DLD1 (cell line): Measurements from ENCODE around the gene YIPF1.
"Not testable (repeated sequence)": the region's sequence is repeated elsewhere in the genome, so short reads cannot be mapped to it uniquely, and the experiment has no call there.

Experiments
- in situ Hi-C: cut with HindIII; loops from 2 replicates; pipeline ENCODE4 v1.10.0; 2017; ENCODE audit warnings: low sequenced_read_pairs

The YIPF1 gene

GRCh38 chr1:53895421-53895820 lies 5.8 kb upstream of the YIPF1 start:
- in situ Hi-C loops: no loop called here

DNA sequence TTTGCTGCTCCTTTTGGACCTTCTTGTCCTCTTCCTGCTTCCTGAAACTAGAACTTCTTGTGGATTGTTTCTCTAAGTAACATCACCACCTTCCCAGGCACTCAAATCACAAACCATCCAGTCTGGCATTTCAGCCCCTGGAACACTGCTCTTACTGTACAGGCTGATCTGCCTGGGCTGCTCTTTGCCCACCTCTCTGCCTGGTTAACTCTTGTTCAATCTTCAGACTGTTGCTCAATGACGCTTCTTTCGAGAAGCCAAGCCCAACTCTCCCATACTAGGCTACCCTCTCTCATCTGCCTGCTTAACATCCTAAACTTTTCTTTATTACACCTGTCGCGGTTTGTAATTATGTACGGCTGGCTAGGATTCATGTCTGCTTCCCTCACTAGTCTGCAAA lies 5.0 kb upstream of the YIPF1 start:
- in situ Hi-C loops: no loop called here

DNA sequence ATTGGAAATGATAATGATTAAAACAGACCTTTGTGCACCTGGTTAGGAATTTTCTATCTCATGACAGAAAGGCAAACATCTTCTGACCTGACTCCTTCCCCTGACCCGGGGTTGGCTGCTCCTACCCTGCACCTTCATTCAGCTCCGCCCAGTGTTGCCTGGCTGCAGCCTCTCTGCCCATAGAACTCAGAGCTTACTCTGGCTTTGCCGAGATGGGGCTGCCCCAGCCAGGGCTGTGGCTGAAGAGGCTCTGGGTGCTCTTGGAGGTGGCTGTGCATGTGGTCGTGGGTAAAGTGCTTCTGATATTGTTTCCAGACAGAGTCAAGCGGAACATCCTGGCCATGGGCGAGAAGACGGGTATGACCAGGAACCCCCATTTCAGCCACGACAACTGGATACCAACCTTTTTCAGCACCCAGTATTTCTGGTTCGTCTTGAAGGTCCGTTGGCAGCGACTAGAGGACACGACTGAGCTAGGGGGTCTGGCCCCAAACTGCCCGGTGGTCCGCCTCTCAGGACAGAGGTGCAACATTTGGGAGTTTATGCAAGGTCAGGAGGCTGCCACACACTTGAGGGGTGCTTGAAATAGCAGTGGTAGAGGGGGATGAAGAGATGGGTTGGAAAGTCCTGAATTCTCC lies 4.5 kb upstream of the YIPF1 start, which contains the start of gene DIO1:
Gene DIO1, plus strand, starts transcription at position 189 of the 638 bp plus-strand sequence. Its CDS starts 24 bp downstream, at position 213.
- in situ Hi-C loops: no loop called here

GRCh38 chr1:53892911-53893310 lies 3.3 kb upstream of the YIPF1 start:
- in situ Hi-C loops: no loop called here

- in situ Hi-C loops: no loop called here
Observed at GRCh38 chr1:53891678-53892077, 2.1 kb upstream of the YIPF1 start.

- in situ Hi-C loops: no loop called here
Observed at GRCh38 chr1:53891018-53891417, 1.4 kb upstream of the YIPF1 start.

- in situ Hi-C loops: no loop called here
Observed at GRCh38 chr1:53890522-53890941, 935 bp upstream of the YIPF1 start.

GRCh38 chr1:53888681-53889080 lies 916 bp downstream of the YIPF1 start:
- in situ Hi-C loops: no loop called here

DNA sequence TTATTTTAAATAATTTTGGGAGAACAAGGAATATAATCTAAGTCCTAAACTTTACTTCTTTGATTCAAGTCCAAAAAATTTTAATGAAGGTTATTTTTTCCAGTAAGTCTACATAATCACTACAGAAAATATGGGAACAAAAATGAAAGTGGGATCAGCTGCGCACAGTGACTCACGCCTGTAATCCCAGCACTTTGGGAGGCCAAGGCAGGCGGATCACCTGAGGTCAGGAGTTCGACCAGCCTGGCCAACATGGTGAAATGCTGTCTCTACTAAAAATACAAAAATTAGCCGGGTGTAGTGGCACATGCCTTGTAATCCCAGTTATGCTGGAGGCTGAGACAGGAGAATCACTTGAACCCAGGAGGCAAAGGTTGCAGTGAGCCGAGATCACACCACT lies 6.0 kb downstream of the YIPF1 start:
- in situ Hi-C loops: not testable (repeated sequence)

DNA sequence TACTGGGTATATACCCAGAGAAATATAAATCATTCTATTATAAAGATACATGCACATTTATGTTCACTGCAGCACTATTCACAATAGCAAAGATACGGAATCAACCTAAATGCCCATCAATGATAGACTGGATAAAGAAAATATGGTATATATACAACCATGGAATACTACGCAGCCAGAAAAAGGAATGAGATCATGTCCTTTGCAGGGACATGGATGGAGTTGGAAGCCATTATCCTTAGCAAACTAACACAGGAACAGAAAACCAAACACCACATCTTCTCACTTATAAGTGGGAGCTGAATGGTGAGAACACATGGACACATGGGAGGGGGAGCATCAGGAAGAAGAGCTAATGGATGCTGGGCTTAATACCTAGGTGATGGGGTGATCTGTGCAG lies 7.7 kb downstream of the YIPF1 start:
- in situ Hi-C loops: not testable (repeated sequence)

DNA sequence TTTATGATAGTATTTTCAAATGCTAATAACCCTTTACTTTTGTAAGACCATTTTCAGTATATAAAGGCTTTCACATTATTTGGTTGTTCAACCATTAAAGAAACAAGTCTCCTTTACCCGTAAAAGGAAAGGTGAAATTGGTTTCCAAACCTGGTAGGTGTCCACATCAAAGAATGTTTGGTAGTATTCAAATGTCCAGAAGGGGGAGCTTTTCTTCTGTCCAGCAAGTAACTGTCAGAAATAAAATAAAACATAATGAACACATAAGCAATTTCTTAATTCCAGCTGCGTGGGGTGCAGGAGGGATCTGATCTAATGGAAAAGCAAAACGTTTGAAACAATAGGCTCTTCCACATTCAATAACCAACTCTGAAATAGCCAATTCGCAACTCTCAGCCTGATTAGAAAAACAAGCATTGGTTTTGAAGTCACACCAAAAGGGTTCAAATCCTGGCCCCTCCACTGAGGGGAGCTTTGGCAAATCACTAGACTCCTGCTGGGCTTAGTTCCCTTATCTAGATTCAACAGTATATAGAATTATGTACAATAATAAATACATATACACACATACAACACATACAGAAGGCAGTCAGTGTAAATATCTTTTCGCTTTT lies 11.0 kb downstream of the YIPF1 start:
- in situ Hi-C loops: no loop called here

- in situ Hi-C loops: not testable (repeated sequence)
Observed at GRCh38 chr1:53875150-53875549, 14.4 kb downstream of the YIPF1 start.

DNA sequence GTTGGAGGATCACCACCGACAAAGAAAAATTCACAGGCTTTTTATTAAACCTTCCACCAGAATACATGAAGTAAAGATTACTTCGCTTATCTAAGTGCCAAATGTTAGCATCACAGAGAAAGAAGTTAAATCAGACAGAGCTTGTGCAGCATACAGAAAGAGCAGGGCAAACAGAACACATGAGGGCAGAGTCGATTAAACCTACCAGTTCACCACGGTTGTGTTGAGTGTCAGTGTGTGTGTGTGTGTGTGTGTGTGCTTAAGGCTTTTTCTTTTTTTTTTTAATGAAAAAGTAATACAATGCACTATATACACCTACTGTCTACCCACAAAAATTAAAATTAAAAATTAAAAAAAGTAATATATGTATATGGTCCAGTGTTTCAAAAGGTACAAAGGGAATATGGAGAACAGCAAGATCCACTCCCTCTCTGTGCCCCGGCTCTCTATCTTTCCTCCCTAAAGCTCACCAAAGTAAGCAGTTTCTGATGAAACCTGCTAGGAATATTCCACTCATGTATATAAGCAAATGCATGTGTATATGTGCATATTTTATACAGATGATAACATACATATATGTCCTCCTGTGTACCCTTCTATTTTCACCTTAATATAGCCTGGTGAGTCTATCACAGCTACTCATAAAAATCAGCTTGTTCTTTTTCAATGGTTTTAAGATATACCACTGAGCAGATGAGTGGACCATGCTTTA lies 17.7 kb downstream of the YIPF1 start:
- in situ Hi-C loops: no loop called here

GRCh38 chr1:53871221-53871620 lies 18.4 kb downstream of the YIPF1 start:
- in situ Hi-C loops: no loop called here

GRCh38 chr1:53869454-53870117 lies 20.0 kb downstream of the YIPF1 start:
- in situ Hi-C loops: no loop called here

GRCh38 chr1:53868565-53868964 lies 21.0 kb downstream of the YIPF1 start:
- in situ Hi-C loops: no loop called here

- in situ Hi-C loops: no loop called here
Observed at GRCh38 chr1:53862507-53862906, 27.1 kb downstream of the YIPF1 start.

DNA sequence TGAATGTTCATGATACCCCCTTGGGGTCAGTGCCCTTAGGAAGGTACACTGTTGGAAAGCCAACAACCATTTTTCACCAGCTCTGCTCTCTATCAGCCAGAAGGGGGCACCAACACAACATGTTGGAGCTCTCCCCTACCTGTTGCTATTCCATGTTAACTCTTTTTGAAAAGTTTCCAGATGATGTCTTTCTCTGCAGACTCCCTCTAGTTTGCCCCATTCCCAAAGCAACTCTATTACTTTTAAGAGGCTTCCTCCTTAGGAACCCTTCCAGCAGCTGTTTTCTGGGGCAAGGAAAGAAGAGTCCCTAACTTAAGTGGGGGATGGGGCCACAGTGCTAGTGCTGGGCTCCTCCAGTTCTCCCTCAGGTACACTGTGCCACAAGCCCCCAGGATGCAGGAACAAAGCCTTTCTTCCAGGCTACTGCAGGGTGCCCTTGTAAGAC lies 28.6 kb downstream of the YIPF1 start:
- in situ Hi-C loops: no loop called here

GRCh38 chr1:53851571-53852285 lies 37.9 kb downstream of the YIPF1 start:
- in situ Hi-C loops: no loop called here

GRCh38 chr1:53850082-53850673 lies 39.4 kb downstream of the YIPF1 start:
- in situ Hi-C loops: no loop called here
